A549 (cell line): ENCODE data around the gene PRUNE2. TPM values are rescaled to one million over a fixed set of nuclear protein-coding genes. Genes with fewer than 3 reads are reported as not detected.

ENCODE experiments used
- ATAC-seq, 2 experiments: fragments of 200-7000 bp in 1 of 2; fragments of >200 bp in 1 of 2; cut with Nextera tagmentation in 1 of 2; cut with Tn5 transposase in 1 of 2; 3 replicates each; pipeline versions ENCODE4 v1.8.0 to v1.9.1; 2018 to 2020; ENCODE audit warnings: mild to moderate bottlenecking in 1 of 2, moderate library complexity in 1 of 2
- CTCF ChIA-PET: fragments of 300-600 bp; sonication (Branson Sonifier 250); formaldehyde crosslinking; extraction: SDS; loops from one replicate; lab custom pipeline; 2021; ENCODE audit warnings: antibody characterized with exemption, inconsistent platforms; lab: Yijun Ruan, JAX
- POLR2A ChIA-PET: fragments of 350-600 bp; formaldehyde crosslinking; extraction: SDS; loops from one replicate; lab custom pipeline; 2021; ENCODE audit warnings: antibody characterized with exemption, inconsistent platforms; lab: Yijun Ruan, JAX
- DNase-seq, 2 experiments: peaks; one replicate each; pipeline versions ENCODE4 v3.0.0 to v3.0.0-alpha.2; 2011 to 2016; ENCODE audit warnings: low read depth in 1 of 2, low spot score in 1 of 2
- FAIRE-seq: peaks from 2 replicates; lab custom pipeline; 2011; peaks lifted over from hg19 to GRCh38; lab: Jason Lieb, UNC
- H3K27ac ChIP-seq, 2 experiments: fragments of >200 bp; sonication (Bioruptor Twin); formaldehyde crosslinking; 3 replicates each; pipeline ENCODE4 v1.5.1; 2016 to 2017
- H3K4me1 ChIP-seq: fragments of >200 bp; sonication (Bioruptor Twin); formaldehyde crosslinking; 3 replicates; pipeline ENCODE4 v1.6.1; 2016
- H3K4me2 ChIP-seq: fragments of >200 bp; sonication (Bioruptor Twin); formaldehyde crosslinking; 3 replicates; pipeline ENCODE4 v1.6.1; 2016
- H3K4me3 ChIP-seq: fragments of >200 bp; sonication (Bioruptor Twin); formaldehyde crosslinking; 3 replicates; pipeline ENCODE4 v1.5.1; 2016
- H3K9me3 ChIP-seq: fragments of >200 bp; sonication (Bioruptor Twin); formaldehyde crosslinking; 3 replicates; pipeline ENCODE4 v1.6.1; 2016
- ATOH8 ChIP-seq: fragments of 250-450 bp; sonication (Bioruptor Pico); IDR thresholded peaks from 2 replicates; pipeline ENCODE4 v1.5.0; 2020; ENCODE audit warnings: low read depth, mild to moderate bottlenecking, moderate library complexity
- CEBPB ChIP-seq, 2 experiments: fragments of >200 bp in 1 of 2; sonication (Bioruptor Twin) in 1 of 2; formaldehyde crosslinking in 1 of 2; IDR thresholded peaks; 2 replicates each; pipeline ENCODE4 v1.6.1; 2012 to 2016
- CHD2 ChIP-seq: fragments of 150-350 bp; IDR thresholded peaks from 2 replicates; pipeline ENCODE4 v1.6.1; 2014; ENCODE audit warnings: low read length; ENCODE audit not compliant: partially characterized antibody
- EHMT2 ChIP-seq: fragments of 200-600 bp; sonication (generic); IDR thresholded peaks from 2 replicates; pipeline ENCODE4 v1.6.1; 2016; ENCODE audit warnings: antibody characterized with exemption, low read depth, mild to moderate bottlenecking, moderate library complexity
- FOSB ChIP-seq: fragments of 250-450 bp; sonication (Bioruptor Pico); IDR thresholded peaks from 2 replicates; pipeline ENCODE4 v1.5.0; 2020; ENCODE audit warnings: mild to moderate bottlenecking, moderate library complexity
- FOXS1 ChIP-seq: fragments of 250-450 bp; sonication (Bioruptor Pico); IDR thresholded peaks from 2 replicates; pipeline ENCODE4 v1.5.0; 2020; ENCODE audit warnings: mild to moderate bottlenecking, moderate library complexity
- GATA3 ChIP-seq: IDR thresholded peaks from 2 replicates; pipeline ENCODE4 v1.6.1; 2012; ENCODE audit warnings: borderline replicate concordance
- HOXB13 ChIP-seq: fragments of 250-450 bp; sonication (Bioruptor Pico); IDR thresholded peaks from 2 replicates; pipeline ENCODE4 v1.5.0; 2020; ENCODE audit warnings: low read depth, mild to moderate bottlenecking, moderate library complexity
- JUN ChIP-seq, 2 experiments: fragments of >200 bp; sonication (Bioruptor Twin); formaldehyde crosslinking; IDR thresholded peaks; 2 replicates in 1 of 2; 3 replicates in 1 of 2; pipeline ENCODE4 v1.6.1; 2016 to 2017
- MAFK ChIP-seq: fragments of 450-650 bp; IDR thresholded peaks from 2 replicates; pipeline ENCODE4 v1.6.1; 2014; ENCODE audit not compliant: partially characterized antibody
- NFE2L2 ChIP-seq: fragments of 150-350 bp; conservative IDR thresholded peaks from 2 replicates; pipeline ENCODE4 v1.6.1; 2014; ENCODE audit warnings: low read length
- PHF8 ChIP-seq: fragments of 200-600 bp; sonication (generic); IDR thresholded peaks from 2 replicates; pipeline ENCODE4 v1.6.1; 2016; ENCODE audit warnings: low read depth, mild to moderate bottlenecking, antibody characterized with exemption, moderate library complexity, borderline replicate concordance
- POLR2A ChIP-seq: IDR thresholded peaks from 2 replicates; pipeline ENCODE4 v1.6.1; 2012; ENCODE audit warnings: mild to moderate bottlenecking, low read length
- ZFP36 ChIP-seq: fragments of 450-650 bp; IDR thresholded peaks from 2 replicates; pipeline ENCODE4 v1.6.1; 2014; ENCODE audit warnings: borderline replicate concordance; ENCODE audit not compliant: partially characterized antibody
- ZSCAN20 ChIP-seq: fragments of 250-450 bp; sonication (Bioruptor Pico); IDR thresholded peaks from 2 replicates; pipeline ENCODE4 v1.8.0; 2022; ENCODE audit warnings: mild to moderate bottlenecking, moderate library complexity
- WGBS: methylation state at CpG from one replicate; pipeline ENCODE4 v1.1.6; 2017; ENCODE audit errors: missing lambda C conversion rate; 5-methylcytosine and 5-hydroxymethylcytosine counted together
- polyA plus RNA-seq, 4 experiments: library from polyadenylated mRNA; depleted of rRNA in 3 of 4; stranded (reverse); fragments of >200 nt; fragmentation: RNase III in 1 of 4; extraction: RNeasy Plus Mini Kit Qiagen cat#74134 plus additional on column Dnase treatment in 1 of 4; gene quantifications; 2 replicates in 3 of 4; 3 replicates in 1 of 4; pipeline ENCODE4 v1.2.3, GENCODE V29; 2011 to 2017
- TF ChIP-seq, protein P1 (sequence below): IDR thresholded peaks from 2 replicates; pipeline ENCODE4 v1.6.1; 2012
- TF ChIP-seq, protein P2 (sequence below): fragments of >200 bp; sonication (Bioruptor Twin); formaldehyde crosslinking; IDR thresholded peaks from 2 replicates; pipeline ENCODE4 v1.6.1; 2016

PRUNE2 gene
- polyA plus RNA-seq, 2 of the 4 experiments (the other 2 are of a cell fraction), result 0.04 TPM; not detected in 1

DNA sequence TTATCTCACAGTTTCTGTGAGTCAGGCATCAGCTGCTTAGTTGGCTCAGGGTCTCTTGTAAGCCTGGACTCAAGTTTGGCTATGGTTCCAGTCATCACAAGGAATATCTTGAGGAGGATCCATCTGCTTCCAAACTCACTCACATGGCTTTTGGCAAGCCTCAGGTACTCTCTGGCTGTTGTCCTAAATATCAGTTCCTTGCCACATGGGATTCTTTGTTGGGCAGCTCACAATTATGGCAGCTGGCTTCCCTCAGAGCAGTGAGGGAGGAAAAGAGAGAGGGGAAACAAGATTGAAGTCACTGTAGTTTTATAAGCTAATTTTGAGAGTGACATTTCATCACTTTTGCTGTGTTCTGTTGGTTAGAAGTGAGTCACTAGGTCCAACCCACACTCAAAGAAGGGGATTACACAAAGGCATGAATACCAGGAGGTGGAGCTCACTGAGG lies 302.4 kb downstream of the PRUNE2 start (continued):
- TF ChIP-seq, protein P1, sequence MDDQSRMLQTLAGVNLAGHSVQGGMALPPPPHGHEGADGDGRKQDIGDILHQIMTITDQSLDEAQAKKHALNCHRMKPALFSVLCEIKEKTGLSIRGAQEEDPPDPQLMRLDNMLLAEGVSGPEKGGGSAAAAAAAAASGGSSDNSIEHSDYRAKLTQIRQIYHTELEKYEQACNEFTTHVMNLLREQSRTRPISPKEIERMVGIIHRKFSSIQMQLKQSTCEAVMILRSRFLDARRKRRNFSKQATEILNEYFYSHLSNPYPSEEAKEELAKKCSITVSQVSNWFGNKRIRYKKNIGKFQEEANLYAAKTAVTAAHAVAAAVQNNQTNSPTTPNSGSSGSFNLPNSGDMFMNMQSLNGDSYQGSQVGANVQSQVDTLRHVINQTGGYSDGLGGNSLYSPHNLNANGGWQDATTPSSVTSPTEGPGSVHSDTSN, result no peak
- TF ChIP-seq FOSB (CRISPR knock-in tag), result no peak
- TF ChIP-seq ZFP36, result no peak
- TF ChIP-seq FOXS1 (CRISPR knock-in tag), result no peak

DNA sequence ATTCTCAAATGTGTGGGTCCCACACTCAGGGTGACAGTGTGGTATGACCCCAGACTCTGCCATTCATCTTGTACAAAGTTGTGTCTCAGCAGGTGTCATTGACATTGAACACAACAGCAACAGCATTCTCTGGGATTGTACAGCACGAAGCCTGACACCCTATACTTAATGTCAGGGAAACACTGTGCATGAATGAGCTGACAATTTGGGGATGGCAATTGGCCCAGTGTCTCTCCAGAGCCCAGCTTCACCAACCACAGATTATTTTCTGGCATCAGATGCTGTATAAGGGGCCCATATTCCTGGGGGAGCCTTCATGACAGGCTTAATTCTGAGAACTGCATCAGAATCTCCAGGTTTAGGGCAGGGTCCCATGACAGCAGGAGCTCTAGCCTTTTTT lies 303.7 kb downstream of the PRUNE2 start:
- no peaks in the 10 kb centered on the region for H3K9me3 ChIP-seq
- H3K4me2 ChIP-seq, result no peak overlapping the region
- WGBS, result 0% methylated on average over 1 of the region's 1 CpG
- no peaks in the 10 kb centered on the region for H3K4me1 ChIP-seq
- ChIA-PET CTCF (interaction anchor here (0.6 to 1.3 kb wide), 2 partner anchors 16 to 65 kb away, joined by 3 read pairs; no protein-coding TSS in a partner anchor), POLR2A (no interaction called here)
- FAIRE-seq, result no peak
- ATAC-seq, result no peak
- DNase-seq, result no peak
- TF ChIP-seq PHF8 (no peak), GATA3 (no peak), EHMT2 (no peak)
- TF ChIP-seq, protein P2, sequence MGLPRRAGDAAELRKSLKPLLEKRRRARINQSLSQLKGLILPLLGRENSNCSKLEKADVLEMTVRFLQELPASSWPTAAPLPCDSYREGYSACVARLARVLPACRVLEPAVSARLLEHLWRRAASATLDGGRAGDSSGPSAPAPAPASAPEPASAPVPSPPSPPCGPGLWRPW, result no peak
- no peak overlapping the region for H3K4me3 ChIP-seq
- no peak overlapping the region for H3K27ac ChIP-seq

- no peak overlapping the region for H3K4me2 ChIP-seq
- ChIA-PET CTCF (interaction anchor here (0.6 kb wide), 1 partner anchor 194 kb away, joined by 3 read pairs; no protein-coding TSS in a partner anchor), POLR2A (no interaction called here)
- DNase-seq, result no peak
- H3K4me3 ChIP-seq, result no peak overlapping the region
- H3K27ac ChIP-seq, result no peak overlapping the region
- ATAC-seq, result no peak
- FAIRE-seq, result no peak
- no peaks in the 10 kb centered on the region for H3K4me1 ChIP-seq
- TF ChIP-seq JUN (IDR thresholded peaks at IDR 0.05), result no peak
- TF ChIP-seq ATOH8 (CRISPR knock-in tag), result no peak
- TF ChIP-seq PHF8, result no peak
- no peak for TF ChIP-seq CHD2
- no peak for TF ChIP-seq ZSCAN20 (CRISPR knock-in tag)
- TF ChIP-seq NFE2L2, result no peak
- TF ChIP-seq, protein P2, result no peak
- 9% methylated on average over 2 of the region's 2 CpGs for WGBS
- H3K9me3 ChIP-seq, result no peaks in the 10 kb centered on the region
Measured at GRCh38 chr9:76600007-76600615, 305.8 kb downstream of the PRUNE2 start.

DNA sequence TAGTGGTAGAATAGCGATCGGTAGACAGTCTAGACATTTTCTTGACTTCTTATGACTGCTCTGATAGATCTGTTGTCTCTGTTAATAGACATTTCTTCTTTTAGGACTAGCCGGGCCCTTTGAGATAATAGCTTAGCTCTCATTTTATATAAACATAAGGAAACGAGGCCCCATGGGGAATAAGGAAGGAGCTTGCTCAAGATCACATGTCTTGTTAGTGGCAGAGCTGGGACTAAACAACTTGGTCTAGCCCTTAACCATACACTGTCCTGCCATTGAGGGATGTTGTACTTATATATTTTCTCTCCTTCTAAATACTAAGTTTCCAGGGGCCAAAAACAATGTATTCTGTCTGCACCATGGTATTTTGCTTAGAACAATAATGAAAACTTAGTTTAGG lies 306.9 kb downstream of the PRUNE2 start:
- CTCF ChIA-PET, result no interaction called here

More for the DNA sequence above, 306.9 kb downstream of the PRUNE2 start:
- POLR2A ChIA-PET, result no interaction called here
- FAIRE-seq, result no peak
- TF ChIP-seq, protein P1, result no peak
- no peak for TF ChIP-seq ZSCAN20 (CRISPR knock-in tag)
- no peak for TF ChIP-seq MAFK
- no peak for TF ChIP-seq CEBPB (IDR thresholded peaks at IDR 0.05)
- no peak for TF ChIP-seq HOXB13 (CRISPR knock-in tag)
- TF ChIP-seq POLR2A, result no peak
- TF ChIP-seq, all 56 proteins: peak for 0
- Histone ChIP-seq H3K27ac (no peak overlapping the region), H3K9me3 (no peaks in the 10 kb centered on the region), H3K4me3 (no peak overlapping the region), H3K4me1 (no peaks in the 10 kb centered on the region), H3K4me2 (no peak overlapping the region)
- no peak for ATAC-seq
- DNase-seq, result no peak
- WGBS, result 59% methylated on average over 4 of the region's 4 CpGs
